A549 (cell line): ENCODE measurements around the gene INO80. TPM values are rescaled to one million over a fixed set of nuclear protein-coding genes. Genes with fewer than 3 reads are reported as not detected.
A peak's percentile ranks its signal among the peaks of the same experiment; 100 is the strongest.
"Not testable (repeated sequence)": the region's sequence is repeated elsewhere in the genome, so short reads cannot be mapped to it uniquely, and the experiment has no call there.

Source experiments
- ATAC-seq, 2 experiments: fragments of 200-7000 bp in 1 of 2; fragments of >200 bp in 1 of 2; cut with Nextera tagmentation in 1 of 2; cut with Tn5 transposase in 1 of 2; 3 replicates each; pipeline versions ENCODE4 v1.8.0 to v1.9.1; 2018 to 2020; ENCODE audit warnings: mild to moderate bottlenecking in 1 of 2, moderate library complexity in 1 of 2
- CTCF ChIA-PET: fragments of 300-600 bp; sonication (Branson Sonifier 250); formaldehyde crosslinking; extraction: SDS; loops from one replicate; lab custom pipeline; 2021; ENCODE audit warnings: antibody characterized with exemption, inconsistent platforms; lab: Yijun Ruan, JAX
- POLR2A ChIA-PET: fragments of 350-600 bp; formaldehyde crosslinking; extraction: SDS; loops from one replicate; lab custom pipeline; 2021; ENCODE audit warnings: antibody characterized with exemption, inconsistent platforms; lab: Yijun Ruan, JAX
- DNase-seq, 2 experiments: peaks; one replicate each; pipeline versions ENCODE4 v3.0.0 to v3.0.0-alpha.2; 2011 to 2016; ENCODE audit warnings: low read depth in 1 of 2, low spot score in 1 of 2
- FAIRE-seq: peaks from 2 replicates; lab custom pipeline; 2011; peaks lifted over from hg19 to GRCh38; lab: Jason Lieb, UNC
- H3K27ac ChIP-seq, 2 experiments: fragments of >200 bp; sonication (Bioruptor Twin); formaldehyde crosslinking; 3 replicates each; pipeline ENCODE4 v1.5.1; 2016 to 2017
- H3K4me1 ChIP-seq: fragments of >200 bp; sonication (Bioruptor Twin); formaldehyde crosslinking; 3 replicates; pipeline ENCODE4 v1.6.1; 2016
- H3K4me2 ChIP-seq: fragments of >200 bp; sonication (Bioruptor Twin); formaldehyde crosslinking; 3 replicates; pipeline ENCODE4 v1.6.1; 2016
- H3K4me3 ChIP-seq: fragments of >200 bp; sonication (Bioruptor Twin); formaldehyde crosslinking; 3 replicates; pipeline ENCODE4 v1.5.1; 2016
- H3K9me3 ChIP-seq: fragments of >200 bp; sonication (Bioruptor Twin); formaldehyde crosslinking; 3 replicates; pipeline ENCODE4 v1.6.1; 2016
- BHLHE40 ChIP-seq: IDR thresholded peaks from 2 replicates; pipeline ENCODE4 v1.6.1; 2012; ENCODE audit warnings: low read depth, low read length, inconsistent platforms
- CBX2 ChIP-seq: fragments of 200-600 bp; sonication (generic); IDR thresholded peaks from 2 replicates; pipeline ENCODE4 v1.6.1; 2016; ENCODE audit warnings: low read depth, mild to moderate bottlenecking, borderline replicate concordance
- CHD2 ChIP-seq: fragments of 150-350 bp; IDR thresholded peaks from 2 replicates; pipeline ENCODE4 v1.6.1; 2014; ENCODE audit warnings: low read length; ENCODE audit not compliant: partially characterized antibody
- EHF ChIP-seq: fragments of 250-450 bp; sonication (Bioruptor Pico); IDR thresholded peaks from 2 replicates; pipeline ENCODE4 v1.5.0; 2020; ENCODE audit warnings: mild to moderate bottlenecking
- EHMT2 ChIP-seq: fragments of 200-600 bp; sonication (generic); IDR thresholded peaks from 2 replicates; pipeline ENCODE4 v1.6.1; 2016; ENCODE audit warnings: antibody characterized with exemption, low read depth, mild to moderate bottlenecking, moderate library complexity
- FOSB ChIP-seq: fragments of 250-450 bp; sonication (Bioruptor Pico); IDR thresholded peaks from 2 replicates; pipeline ENCODE4 v1.5.0; 2020; ENCODE audit warnings: mild to moderate bottlenecking, moderate library complexity
- GATA3 ChIP-seq: IDR thresholded peaks from 2 replicates; pipeline ENCODE4 v1.6.1; 2012; ENCODE audit warnings: borderline replicate concordance
- JUN ChIP-seq, 2 experiments: fragments of >200 bp; sonication (Bioruptor Twin); formaldehyde crosslinking; IDR thresholded peaks; 2 replicates in 1 of 2; 3 replicates in 1 of 2; pipeline ENCODE4 v1.6.1; 2016 to 2017
- KDM1A ChIP-seq: fragments of 200-600 bp; sonication (generic); IDR thresholded peaks from 2 replicates; pipeline ENCODE4 v1.6.1; 2016; ENCODE audit warnings: low read depth, mild to moderate bottlenecking
- MAZ ChIP-seq: fragments of 150-350 bp; IDR thresholded peaks from 2 replicates; pipeline ENCODE4 v1.6.1; 2014; ENCODE audit warnings: antibody characterized with exemption, low read depth, low read length, borderline replicate concordance
- PHF8 ChIP-seq: fragments of 200-600 bp; sonication (generic); IDR thresholded peaks from 2 replicates; pipeline ENCODE4 v1.6.1; 2016; ENCODE audit warnings: low read depth, mild to moderate bottlenecking, antibody characterized with exemption, moderate library complexity, borderline replicate concordance
- RAD21 ChIP-seq, 2 experiments: fragments of >200 bp in 1 of 2; sonication (Bioruptor Twin) in 1 of 2; formaldehyde crosslinking in 1 of 2; IDR thresholded peaks in 1 of 2; conservative IDR thresholded peaks in 1 of 2; 2 replicates in 1 of 2; 3 replicates in 1 of 2; pipeline ENCODE4 v1.6.1; 2012 to 2018; ENCODE audit warnings: inconsistent platforms in 1 of 2
- SMC3 ChIP-seq: fragments of >200 bp; sonication (Bioruptor Twin); formaldehyde crosslinking; IDR thresholded peaks from 3 replicates; pipeline ENCODE4 v1.6.1; 2018; ENCODE audit warnings: inconsistent platforms
- SREBF2 ChIP-seq: fragments of 450-650 bp; IDR thresholded peaks from 2 replicates; pipeline ENCODE4 v1.6.1; 2014; ENCODE audit warnings: mild to moderate bottlenecking, moderate library complexity
- WGBS: methylation state at CpG from one replicate; pipeline ENCODE4 v1.1.6; 2017; ENCODE audit errors: missing lambda C conversion rate; 5-methylcytosine and 5-hydroxymethylcytosine counted together
- polyA plus RNA-seq, 4 experiments: library from polyadenylated mRNA; depleted of rRNA in 3 of 4; stranded (reverse); fragments of >200 nt; fragmentation: RNase III in 1 of 4; extraction: RNeasy Plus Mini Kit Qiagen cat#74134 plus additional on column Dnase treatment in 1 of 4; gene quantifications; 2 replicates in 3 of 4; 3 replicates in 1 of 4; pipeline ENCODE4 v1.2.3, GENCODE V29; 2011 to 2017
- TF ChIP-seq, protein P1 (sequence below): IDR thresholded peaks from 2 replicates; pipeline ENCODE4 v1.6.1; 2012; ENCODE audit warnings: low read depth, borderline replicate concordance
- TF ChIP-seq, protein P2 (sequence below): fragments of >200 bp; sonication (Bioruptor Twin); formaldehyde crosslinking; IDR thresholded peaks from 2 replicates; pipeline ENCODE4 v1.6.1; 2016
- TF ChIP-seq, protein P3 (sequence below): fragments of 200-600 bp; sonication (generic); IDR thresholded peaks from 2 replicates; pipeline ENCODE4 v1.6.1; 2016; ENCODE audit warnings: antibody characterized with exemption, mild to moderate bottlenecking, moderate library complexity

Gene INO80
- polyA plus RNA-seq, 2 of the 4 experiments (the other 2 are of a cell fraction): 6.7 to 10.9 TPM

DNA sequence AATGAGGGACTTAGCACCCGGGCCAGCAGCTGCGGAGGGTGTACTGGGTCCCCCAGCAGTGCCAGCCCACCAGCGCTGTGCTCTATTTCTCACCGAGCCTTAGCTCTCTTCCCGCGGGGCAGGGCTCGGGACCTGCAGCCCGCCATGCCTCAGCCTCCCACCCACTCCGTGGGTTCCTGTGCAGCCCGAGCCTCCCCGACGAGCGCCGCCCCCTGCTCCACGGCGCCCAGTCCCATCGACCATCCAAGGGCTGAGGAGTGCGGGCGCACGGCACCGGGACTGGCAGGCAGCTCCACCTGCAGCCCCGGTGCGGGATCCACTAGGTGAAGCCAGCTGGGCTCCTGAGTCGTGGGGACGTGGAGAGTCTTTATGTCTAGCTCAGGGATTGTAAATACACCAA lies 154.3 kb downstream of the INO80 start:
- H3K4me1 ChIP-seq, DNase-seq, H3K9me3 ChIP-seq, FAIRE-seq, H3K4me2 ChIP-seq, H3K4me3 ChIP-seq, ATAC-seq, H3K27ac ChIP-seq: not testable (repeated sequence)
- 100% methylated on average over 6 of the region's 25 CpGs for WGBS
- ChIA-PET POLR2A (interaction anchor here (1.3 kb wide), 1 partner anchor 9 kb away, joined by 6 read pairs; the partner anchor contains the start of gene CHAC1), CTCF (interaction anchor here (0.8 to 4.7 kb wide), 3 partner anchors 19 to 223 kb away, joined by 3 to 26 read pairs (median 6); no protein-coding TSS in a partner anchor)

DNA sequence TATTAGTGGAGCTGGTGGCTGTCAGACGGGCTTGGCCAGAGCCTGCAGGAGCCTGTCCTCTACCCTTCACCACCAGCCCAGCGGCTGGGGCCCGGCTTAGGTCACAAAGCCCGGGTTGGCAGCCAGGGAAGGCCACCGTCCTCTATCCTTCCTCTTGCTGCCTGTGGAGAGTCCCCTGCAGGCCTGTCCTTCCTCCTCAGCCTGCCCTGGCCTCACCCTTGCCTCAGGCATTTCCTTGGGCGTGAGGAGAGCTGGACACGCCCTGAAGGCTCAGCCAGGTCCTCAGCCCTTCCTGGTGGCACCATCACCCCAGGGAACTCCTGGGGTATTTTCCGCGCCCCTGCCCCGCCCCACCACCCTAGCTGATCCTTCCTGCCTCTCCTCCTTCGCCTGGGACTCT lies 155.2 kb downstream of the INO80 start:
- no peak for FAIRE-seq
- no peak overlapping the region for H3K4me3 ChIP-seq
- TF ChIP-seq RAD21 (conservative IDR thresholded peaks at IDR 0.05 in 1 of 2, IDR thresholded peaks at IDR 0.05 in 1 of 2): no peak
- TF ChIP-seq, protein P1, sequence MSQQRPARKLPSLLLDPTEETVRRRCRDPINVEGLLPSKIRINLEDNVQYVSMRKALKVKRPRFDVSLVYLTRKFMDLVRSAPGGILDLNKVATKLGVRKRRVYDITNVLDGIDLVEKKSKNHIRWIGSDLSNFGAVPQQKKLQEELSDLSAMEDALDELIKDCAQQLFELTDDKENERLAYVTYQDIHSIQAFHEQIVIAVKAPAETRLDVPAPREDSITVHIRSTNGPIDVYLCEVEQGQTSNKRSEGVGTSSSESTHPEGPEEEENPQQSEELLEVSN: no peak
- no peak for TF ChIP-seq BHLHE40
- no peak for TF ChIP-seq FOSB (CRISPR knock-in tag)
- TF ChIP-seq, protein P2, sequence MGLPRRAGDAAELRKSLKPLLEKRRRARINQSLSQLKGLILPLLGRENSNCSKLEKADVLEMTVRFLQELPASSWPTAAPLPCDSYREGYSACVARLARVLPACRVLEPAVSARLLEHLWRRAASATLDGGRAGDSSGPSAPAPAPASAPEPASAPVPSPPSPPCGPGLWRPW: no peak
- TF ChIP-seq CHD2: no peak
- H3K4me1 ChIP-seq: peaks cover 14% of the 10 kb centered on the region
- CTCF ChIA-PET: interaction anchor here (0.8 to 4.7 kb wide), 2 partner anchors 18 to 224 kb away, joined by 3 to 26 read pairs; no protein-coding TSS in a partner anchor
- peak in 1 of 2 experiments; percentile 39 for DNase-seq
- no peaks in the 10 kb centered on the region for H3K9me3 ChIP-seq
- POLR2A ChIA-PET: no interaction called here
- peak; percentile 52 to 65; a peak in 5 of 6 replicates for ATAC-seq
- peak overlapping the region in 1 of 2 experiments; percentile 62; a peak in 3 of 6 replicates for H3K27ac ChIP-seq
- 0 out of 3 replicates have a peak overlapping the region, but pooled peaks have one; percentile 12 for H3K4me2 ChIP-seq
- WGBS: 75% methylated on average over 4 of the region's 11 CpGs

DNA sequence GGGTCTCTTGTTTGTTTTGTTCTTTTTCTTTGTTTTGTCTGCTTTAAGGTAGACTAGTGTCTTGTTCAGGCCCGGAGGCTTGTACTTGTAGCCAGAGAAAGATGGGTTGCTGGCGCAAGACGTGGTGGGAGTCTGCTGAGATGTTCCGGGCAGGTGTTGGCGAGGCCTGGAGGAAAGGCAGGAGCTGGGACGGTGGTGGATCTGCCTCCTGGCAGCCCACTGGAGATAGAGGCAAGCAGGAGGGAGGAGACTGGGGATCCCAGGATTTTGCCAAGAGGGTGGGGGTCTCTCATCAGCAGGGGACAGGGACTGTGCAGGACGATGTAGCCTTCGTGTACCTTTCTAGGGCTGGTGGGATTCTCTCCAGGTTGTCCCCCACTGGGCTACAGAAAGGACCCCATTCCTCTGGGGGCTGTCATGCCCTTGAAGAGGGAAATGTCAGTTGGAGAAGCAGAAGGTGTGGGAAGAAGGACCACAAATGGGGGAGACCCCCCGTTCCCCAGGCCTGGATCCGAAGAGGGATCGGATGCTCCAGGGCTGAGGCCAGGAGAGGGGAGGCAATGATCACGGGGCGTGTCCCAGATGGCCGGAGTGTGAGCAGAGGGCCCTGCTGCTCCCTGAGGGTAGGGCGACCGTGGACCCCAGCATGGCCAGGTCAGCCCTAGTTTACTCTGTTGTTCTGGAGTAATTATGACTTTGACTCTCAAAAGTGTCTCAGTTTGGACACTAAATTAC lies 155.8 kb downstream of the INO80 start:
- FAIRE-seq (no peak), DNase-seq (no peak), ATAC-seq (no peak; a peak in 2 of 6 replicates)
- H3K27ac ChIP-seq: peak overlapping the region in 1 of 2 experiments; percentile 62; a peak in 1 of 6 replicates
- POLR2A ChIA-PET: no interaction called here
- H3K4me3 ChIP-seq: no peak overlapping the region
- H3K4me2 ChIP-seq: 0 out of 3 replicates have a peak overlapping the region, but pooled peaks have one; percentile 12
- TF ChIP-seq EHMT2 (no peak), SREBF2 (no peak), SMC3 (no peak), JUN (IDR thresholded peaks at IDR 0.05) (no peak), MAZ (no peak), KDM1A (no peak), GATA3 (no peak), EHF (CRISPR knock-in tag) (no peak), PHF8 (no peak), CBX2 (no peak), RAD21 (conservative IDR thresholded peaks at IDR 0.05 in 1 of 2, IDR thresholded peaks at IDR 0.05 in 1 of 2) (no peak)
- TF ChIP-seq, protein P1: no peak
- TF ChIP-seq, protein P2: no peak
- TF ChIP-seq, protein P3, sequence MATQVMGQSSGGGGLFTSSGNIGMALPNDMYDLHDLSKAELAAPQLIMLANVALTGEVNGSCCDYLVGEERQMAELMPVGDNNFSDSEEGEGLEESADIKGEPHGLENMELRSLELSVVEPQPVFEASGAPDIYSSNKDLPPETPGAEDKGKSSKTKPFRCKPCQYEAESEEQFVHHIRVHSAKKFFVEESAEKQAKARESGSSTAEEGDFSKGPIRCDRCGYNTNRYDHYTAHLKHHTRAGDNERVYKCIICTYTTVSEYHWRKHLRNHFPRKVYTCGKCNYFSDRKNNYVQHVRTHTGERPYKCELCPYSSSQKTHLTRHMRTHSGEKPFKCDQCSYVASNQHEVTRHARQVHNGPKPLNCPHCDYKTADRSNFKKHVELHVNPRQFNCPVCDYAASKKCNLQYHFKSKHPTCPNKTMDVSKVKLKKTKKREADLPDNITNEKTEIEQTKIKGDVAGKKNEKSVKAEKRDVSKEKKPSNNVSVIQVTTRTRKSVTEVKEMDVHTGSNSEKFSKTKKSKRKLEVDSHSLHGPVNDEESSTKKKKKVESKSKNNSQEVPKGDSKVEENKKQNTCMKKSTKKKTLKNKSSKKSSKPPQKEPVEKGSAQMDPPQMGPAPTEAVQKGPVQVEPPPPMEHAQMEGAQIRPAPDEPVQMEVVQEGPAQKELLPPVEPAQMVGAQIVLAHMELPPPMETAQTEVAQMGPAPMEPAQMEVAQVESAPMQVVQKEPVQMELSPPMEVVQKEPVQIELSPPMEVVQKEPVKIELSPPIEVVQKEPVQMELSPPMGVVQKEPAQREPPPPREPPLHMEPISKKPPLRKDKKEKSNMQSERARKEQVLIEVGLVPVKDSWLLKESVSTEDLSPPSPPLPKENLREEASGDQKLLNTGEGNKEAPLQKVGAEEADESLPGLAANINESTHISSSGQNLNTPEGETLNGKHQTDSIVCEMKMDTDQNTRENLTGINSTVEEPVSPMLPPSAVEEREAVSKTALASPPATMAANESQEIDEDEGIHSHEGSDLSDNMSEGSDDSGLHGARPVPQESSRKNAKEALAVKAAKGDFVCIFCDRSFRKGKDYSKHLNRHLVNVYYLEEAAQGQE: no peak
- 83% methylated on average over 16 of the region's 16 CpGs for WGBS
- CTCF ChIA-PET: interaction anchor here (4.7 kb wide), 1 partner anchor 18 kb away, joined by 26 read pairs; no protein-coding TSS in a partner anchor
- peaks cover 20% of the 10 kb centered on the region for H3K4me1 ChIP-seq
- no peaks in the 10 kb centered on the region for H3K9me3 ChIP-seq
